Eye (tissue), 1 donor: ENCODE results near the gene ZNF607.
"Not testable (repeated sequence)": the region's sequence is repeated elsewhere in the genome, so short reads cannot be mapped to it uniquely, and the experiment has no call there.

ENCODE experiments used
- DNase-seq: peaks from one replicate; pipeline ENCODE4 v3.0.0-alpha.2; 2015

ZNF607 gene

DNA sequence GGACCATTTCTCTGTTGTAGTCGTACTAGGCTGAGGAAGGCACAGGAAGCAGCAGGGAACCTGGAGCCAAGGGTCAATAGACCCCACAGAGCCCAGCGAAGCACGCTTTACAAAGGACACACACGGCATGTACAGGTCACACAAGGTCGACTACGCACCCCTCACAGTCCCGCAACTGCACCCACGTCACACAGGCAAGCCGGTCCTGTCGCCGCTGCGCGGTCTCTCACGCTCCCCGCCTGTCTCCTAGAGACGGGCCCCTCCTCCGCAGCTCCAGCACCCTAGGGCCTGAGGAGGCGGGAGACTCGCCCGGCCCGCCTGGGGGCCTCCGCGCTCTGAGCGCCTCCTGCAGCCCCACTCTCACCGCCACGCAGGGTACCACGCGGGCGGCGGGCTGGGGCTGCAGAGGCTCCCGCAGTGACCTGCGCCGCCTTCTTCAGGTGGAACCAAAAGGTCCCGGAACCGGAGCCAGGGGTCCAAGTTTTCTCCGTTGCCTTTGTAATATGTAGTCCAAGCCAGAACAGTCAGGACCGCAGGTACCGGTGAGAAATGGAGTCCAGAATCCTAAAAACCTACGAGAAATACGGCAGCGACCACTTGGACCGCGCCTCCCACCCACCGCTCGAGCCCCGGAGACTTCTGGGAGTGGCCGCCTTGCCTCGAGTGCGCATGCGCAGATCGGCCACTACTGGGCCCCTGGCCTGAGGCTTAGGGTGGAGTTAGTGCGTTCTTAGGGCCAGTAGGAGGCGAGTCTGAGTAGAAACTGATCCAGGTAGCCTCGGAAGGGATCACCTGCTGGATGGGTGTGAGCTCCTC is at the start of gene ZNF607:
ZNF607 (minus strand) TSS at position 651 of the 816 bp plus-strand sequence. CDS start 8,143 bp downstream, outside the sequence.
- peak; percentile 97 for DNase-seq

DNA sequence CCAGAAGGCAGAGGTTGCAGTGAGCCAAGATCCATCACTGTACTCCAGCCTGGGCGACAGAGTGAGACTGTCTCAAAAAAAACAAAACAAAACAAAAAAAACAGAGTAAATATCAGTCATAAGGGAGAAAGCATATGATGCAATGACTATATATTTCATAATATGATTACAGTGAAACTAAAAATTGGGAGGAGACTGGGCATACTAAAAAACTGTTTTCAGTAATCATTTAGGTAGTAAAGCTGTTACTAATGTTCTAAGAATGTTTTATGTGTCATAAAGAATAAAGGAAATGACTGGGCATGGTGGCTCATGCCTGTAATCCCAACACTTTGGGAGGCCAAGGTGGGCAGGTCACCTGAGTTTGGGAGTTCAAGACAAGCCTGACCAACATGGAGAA is 43.9 kb upstream of the ZNF607 start:
- no peak for DNase-seq

DNA sequence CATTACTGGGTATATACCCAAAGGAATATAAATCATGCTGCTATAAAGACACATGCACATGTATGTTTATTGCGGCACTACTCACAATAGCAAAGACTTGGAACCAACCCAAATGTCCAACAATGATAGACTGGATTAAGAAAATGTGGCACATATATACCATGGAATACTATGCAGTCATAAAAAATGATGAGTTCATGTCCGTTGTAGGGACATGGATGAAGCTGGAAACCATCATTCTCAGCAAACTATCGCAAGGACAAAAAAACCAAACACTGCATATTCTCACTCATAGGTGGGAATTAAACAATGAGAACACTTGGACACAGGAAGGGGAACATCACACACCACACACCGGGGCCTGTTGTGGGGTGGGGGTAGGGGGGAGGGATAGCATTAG is 38.1 kb upstream of the ZNF607 start:
- not testable (repeated sequence) for DNase-seq

DNA sequence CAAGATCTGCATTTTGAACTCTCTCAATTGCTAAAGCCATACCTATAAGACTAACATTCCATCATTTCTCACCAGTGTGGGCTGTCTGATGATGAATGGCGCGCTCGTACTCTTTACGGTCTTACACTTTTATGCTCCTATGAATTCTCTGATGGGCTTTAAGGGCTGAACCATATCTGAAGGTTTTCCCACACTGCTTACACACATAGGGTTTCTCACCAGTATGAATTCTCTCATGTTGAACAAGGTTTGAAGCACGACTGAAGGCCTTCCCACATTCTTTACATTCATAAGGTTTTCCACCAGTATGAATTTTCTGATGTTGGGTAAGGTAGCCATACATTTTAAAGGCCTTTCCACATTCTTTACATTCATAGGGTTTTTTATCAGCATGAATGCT is 18.8 kb upstream of the ZNF607 start:
- no peak for DNase-seq

DNA sequence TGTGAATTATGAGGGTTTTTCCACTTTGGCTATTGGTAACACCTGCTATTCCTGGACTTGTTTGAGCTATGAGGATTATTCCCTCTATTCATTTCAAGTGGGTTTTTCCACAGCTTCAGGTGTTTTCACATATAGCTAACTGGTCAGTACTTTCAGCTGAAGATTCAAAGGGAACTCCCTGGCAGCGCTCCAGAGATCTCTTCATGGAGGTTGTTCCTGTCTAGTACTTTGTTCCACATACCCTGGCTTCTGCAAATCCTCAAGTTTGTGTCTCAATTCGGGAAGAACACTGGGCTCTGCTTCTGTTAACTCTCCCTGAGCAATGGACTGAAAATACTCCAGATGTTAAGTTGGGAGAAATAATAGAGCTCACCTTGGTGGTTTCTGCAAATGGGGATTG is 5.6 kb upstream of the ZNF607 start:
- DNase-seq: no peak

DNA sequence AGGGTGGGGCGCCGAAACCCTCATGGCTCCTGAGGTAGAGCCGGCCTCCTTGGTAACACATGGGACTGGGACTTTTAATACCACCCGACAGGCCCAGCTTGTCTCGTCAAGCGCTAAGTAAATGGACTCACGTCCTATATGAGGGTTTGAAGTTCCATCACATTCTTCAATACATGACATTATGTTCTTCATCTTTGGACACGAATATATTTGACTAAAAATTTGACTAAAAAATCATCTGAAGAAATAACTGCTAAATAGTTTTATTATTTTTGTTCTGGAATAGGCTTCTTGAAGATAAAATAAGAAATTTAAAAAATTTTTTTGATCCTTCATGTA is 335 bp upstream of the ZNF607 start:
- no peak for DNase-seq

DNA sequence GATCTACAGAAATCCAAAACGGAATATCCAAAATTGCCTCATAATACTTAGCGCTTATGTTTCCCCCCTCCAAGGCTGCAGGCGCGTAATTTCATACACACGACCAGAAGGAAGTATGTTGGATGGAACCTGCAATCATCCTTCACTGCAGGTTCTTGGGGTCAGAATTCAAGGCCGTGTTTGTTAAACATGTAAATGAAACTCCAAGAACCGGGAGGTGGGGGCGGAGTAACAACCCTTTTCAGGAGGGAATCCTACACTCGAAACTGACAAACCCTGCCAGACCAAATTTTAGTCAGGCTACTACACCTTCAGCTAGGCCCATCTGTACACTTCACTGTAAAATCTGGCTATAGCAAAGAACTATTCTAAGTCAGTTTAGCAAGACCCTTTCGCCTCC is 1.3 kb downstream of the ZNF607 start:
- DNase-seq: peak; percentile 1

DNA sequence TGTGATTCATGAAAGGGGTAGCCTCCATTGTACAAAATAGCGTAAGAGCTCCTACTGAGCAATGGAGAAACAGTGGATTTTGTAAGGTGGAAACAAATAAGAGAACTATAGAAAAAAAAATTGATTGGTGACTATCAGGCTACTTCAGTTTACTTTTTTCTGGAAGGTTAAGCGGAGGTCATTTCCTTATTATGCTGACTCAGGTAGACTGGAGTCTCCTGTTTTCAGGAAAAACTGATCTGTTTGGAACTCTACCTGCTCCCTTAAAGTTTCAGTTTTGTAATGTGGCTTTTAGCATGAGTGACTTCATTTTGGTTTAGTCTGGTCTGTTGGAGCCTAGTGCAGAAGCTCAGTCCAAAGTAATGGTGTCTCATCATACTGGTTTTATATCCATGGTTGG is 3.4 kb downstream of the ZNF607 start:
- DNase-seq: no peak

DNA sequence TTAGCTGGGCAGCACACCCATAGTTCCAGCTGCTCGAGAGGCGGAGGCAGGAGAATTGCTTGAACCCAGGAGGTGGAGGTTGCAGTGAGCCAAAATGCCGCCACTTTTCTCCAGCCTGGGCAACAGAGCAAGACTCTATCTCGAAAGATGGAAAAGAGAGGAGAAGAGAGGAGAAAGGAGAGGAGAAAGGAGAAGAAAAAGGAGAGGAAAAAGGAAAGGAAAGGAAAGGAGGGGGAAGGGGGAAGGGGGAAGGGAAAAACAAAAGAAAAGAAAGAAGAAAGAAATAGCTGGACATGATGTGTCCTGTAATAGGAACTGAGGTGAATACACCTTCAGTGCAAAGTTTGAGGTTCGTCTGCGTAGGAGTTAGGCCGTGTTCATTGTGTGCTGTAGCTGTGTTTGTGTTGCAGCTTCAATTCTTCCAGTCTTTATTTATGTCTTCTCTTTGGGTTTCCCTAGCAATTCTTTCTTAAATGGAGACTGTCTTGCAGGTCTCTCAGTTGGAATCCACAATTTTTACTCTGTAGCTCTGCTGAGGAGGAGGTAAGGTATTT is 13.4 kb downstream of the ZNF607 start:
- no peak for DNase-seq

DNA sequence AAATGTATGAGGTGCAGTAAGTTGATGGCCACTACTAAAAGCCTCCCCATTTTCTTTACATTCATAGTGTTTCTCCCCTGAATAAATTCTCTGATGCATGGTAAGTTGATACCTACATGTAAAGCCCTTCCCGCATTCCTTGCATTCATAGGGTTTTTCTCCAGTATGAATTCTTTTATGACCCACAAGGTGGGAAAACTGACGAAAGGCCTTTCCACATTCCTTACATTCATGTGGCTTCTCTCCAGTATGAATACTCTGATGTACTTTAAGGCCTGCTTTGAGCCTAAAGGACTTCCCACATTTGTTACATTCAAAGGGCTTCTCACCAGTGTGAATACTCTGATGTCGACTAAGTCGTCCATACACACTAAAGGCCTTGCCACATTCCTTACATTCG is 20.5 kb downstream of the ZNF607 start:
- DNase-seq: no peak

DNA sequence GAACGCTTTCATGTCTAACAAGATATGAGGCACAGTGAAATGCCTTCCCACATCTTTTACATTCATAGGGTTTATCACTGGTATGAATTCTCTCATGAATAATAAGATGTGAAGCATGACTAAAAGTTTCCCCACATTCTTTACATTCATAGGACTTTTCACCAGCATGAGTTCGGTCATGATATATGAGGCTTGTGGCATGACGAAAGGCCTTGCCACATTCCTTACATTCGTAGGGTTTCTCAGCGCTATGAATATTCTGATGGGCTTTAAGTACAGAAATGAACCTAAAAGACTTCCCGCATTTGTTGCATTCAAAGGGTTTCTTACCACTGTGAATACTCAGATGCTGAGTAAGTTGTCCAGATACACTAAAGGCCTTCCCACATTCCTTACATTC is 21.3 kb downstream of the ZNF607 start:
- DNase-seq: peak; percentile 2

DNA sequence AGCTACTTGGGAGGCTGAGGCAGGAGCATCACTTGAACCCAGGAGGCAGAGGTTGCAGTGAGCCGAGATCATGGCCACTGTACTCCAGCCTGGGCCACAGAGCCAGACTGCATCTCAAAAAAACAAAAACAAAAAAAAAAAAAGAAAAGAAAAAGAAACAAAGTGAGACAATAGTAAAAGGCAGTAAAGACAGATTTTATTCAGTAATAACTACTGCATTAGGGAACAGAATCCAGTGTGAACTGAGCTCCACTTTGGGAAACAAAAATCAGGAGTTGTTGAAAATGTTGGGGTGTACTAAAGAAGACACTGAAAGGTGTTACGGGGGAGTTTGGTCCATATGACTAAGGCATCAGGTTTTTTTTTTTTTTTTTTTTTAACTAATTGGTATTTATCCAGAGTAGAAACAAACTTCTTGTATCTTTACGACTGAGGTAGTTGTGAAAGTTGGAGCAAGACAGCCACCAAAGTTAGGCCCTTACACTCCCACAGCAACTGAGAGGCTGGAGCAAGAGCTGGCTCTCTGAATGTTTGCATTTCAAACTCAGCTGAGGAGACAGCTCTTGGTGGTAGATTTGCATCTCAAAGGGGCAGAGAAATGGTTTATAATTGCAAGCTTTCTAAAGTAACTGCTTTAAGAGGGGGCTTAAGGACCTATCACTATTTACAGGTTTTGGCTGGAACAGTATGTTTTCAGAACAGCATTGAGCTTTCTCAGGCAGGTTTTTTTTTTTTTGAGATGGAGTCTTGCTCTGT is 24.2 kb downstream of the ZNF607 start:
- DNase-seq: no peak

DNA sequence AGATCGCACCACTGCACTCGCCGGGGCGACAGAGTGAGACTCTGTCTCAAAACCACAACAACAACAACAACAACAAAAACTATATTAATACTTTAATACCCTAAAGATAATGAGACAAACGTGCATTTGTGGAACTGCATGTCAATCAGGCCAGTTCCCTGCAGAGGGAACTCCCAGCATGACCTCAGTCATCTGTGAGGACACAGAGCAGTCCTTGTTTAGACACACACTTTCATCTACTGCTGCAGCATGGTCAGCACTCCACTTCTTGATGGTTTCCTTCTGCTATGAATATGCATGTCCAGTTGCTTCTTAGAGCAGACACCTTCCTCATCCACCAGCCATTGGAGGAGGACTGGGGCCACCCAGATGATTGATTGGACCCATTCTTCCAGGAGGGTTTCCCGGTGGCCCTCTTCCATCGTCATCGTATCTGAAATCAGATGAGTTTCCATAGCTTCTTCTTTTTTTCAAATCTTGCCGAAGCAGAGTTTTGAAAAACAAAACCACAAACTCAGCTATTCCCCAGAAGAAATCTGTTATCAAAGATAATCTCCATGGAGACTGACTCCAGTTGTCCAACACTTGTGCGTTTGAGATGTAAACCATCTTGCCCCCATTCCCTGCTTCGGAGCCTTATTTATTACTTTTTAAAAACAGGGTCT is 26.5 kb downstream of the ZNF607 start:
- DNase-seq: peak; percentile 4

DNA sequence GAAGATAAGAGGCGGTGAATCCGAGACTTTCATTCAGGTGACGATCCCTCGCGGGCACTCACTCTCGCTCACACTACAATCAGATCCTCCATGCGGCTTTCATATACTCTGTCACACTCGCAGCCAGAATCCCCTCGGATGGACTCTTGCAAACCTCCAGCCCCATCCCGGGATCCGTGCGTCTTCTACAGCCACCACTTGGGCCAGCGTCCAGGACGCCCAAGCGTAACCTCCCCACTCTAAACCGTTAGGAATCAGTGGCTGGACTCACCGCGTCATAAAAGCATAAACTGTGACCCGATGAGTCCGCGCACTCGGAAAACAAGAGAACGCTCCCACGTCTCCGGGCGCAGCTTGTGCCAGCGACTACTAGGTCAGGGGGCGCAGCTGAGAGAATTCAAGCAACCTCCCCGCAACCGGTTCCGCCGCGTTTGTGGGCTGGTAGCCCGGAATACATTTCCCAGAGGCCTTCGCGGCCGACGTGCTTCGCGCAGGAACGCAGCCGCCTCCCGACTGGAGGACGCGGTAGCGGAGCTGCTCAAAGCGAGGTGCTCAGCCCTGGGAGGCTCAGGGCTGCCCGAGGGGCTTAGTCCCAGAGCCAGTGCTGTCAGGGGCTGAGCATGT is 27.6 kb downstream of the ZNF607 start:
- DNase-seq: peak; percentile 96

DNA sequence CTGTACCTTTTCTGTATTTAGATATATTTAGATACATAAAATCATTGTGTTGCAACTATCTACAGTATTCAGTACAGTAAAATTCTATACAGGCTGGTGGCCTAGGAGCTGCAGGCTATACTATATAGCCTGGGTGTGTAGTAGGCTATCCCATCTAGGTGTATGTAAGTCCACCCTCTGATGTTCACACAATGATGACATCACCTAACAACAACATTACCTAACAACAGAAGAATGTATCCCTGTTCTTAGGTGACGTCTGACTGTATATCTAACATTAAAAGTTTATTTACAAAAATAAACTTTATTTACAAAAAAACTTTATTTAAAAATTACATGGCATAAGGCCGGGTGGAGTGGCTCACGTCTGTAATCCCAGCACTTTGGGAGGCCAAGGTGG is 36.0 kb downstream of the ZNF607 start:
- no peak for DNase-seq

DNA sequence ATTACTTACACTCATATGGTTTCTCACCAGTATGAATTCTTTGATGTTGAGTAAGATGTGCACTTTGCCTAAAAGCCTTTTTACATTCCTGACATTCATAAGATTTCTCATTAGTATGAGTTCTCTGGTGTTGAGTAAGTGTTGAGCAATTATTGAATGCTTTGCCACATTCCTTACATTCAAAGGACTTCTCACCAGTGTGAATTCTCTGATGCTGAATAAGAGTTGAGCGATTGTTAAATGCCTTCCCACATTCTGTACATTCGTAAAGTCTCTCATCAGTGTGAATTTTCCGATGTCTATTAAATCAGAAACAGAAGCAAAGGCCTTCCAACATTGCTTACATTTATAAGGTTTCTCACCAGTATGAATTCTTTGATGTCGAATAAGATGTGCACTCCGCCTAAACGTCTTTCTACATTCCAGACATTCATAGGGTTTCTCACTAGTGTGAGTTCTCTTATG is 50.1 kb downstream of the ZNF607 start:
- no peak for DNase-seq

DNA sequence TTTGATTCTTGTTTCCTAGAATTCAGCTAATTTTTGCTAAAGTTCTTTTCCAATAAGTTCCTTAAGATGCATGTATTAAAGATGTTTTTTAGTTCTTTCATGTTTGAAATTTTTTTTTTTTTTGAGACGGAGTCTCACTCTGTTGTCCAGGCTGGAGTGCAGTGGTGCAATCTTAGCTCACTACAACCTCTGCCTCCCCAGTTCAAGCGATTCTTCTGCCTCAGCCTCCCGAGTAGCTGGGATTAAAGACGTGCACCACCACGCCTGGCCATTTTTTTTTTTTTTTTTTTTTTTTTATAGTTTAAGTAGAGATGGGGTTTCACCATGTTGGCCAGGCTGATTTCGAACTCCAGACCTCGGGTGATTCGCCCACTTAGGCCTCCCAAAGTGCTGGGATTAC is 62.4 kb downstream of the ZNF607 start:
- DNase-seq: not testable (repeated sequence)

DNA sequence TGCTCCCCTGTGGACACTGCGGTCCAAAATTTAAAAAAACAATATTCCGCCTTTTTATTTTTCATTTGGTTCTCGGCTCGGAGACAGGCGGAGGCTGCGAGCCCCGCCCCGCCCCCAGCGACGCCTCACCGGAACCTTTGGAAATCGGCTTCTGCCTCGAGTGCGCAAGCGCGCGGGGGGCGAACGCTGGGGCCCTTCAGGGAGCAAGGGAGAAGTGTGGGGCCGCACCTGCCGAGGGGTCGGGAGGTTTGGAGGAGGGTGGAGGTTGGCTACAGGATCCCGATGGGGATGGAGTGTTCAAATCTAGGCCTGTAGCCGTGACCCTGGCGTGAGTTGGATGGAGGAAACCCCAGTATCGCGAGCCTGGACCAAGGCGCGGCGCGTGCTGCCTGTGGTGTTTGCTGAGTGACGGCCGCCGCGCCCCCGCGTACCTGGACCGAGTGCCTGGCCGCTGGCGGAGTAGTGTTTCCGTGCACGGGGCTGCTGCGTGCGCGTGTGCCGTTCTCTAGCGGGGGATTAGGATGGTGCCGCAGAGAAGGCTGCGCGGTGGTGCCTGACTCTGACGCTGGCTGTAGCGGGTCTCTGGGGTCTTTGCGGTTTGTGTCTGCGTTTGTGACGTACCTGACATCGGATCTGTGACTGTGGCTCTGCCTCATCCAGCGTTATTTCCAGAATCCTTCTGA is 63.7 kb downstream of the ZNF607 start:
- DNase-seq: peak; percentile 97

DNA sequence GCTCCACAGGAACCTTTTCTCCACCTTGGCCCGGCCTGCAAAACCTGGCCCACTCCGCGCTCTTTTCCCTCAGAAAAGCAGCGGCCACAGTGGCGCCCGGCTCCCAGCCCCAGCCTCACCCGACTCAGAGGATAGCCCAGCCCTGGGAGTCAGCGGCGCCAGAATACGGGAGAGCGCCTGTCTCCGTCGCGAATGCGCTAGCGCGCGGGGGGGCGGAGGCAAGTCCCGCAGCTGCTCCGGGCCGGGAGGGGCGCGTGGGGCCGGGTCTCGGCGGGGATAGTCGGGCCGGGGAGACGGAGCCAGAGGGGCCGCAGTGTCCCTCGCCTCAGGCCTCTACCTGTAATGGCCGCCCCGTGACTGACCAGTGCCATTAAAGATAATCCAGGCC is 64.3 kb downstream of the ZNF607 start, which contains the start of gene ZFP30:
ZFP30 (minus strand) TSS at position 165 of the 388 bp plus-strand sequence. CDS start 7,643 bp downstream, outside the sequence.
- DNase-seq: peak; percentile 97

DNA sequence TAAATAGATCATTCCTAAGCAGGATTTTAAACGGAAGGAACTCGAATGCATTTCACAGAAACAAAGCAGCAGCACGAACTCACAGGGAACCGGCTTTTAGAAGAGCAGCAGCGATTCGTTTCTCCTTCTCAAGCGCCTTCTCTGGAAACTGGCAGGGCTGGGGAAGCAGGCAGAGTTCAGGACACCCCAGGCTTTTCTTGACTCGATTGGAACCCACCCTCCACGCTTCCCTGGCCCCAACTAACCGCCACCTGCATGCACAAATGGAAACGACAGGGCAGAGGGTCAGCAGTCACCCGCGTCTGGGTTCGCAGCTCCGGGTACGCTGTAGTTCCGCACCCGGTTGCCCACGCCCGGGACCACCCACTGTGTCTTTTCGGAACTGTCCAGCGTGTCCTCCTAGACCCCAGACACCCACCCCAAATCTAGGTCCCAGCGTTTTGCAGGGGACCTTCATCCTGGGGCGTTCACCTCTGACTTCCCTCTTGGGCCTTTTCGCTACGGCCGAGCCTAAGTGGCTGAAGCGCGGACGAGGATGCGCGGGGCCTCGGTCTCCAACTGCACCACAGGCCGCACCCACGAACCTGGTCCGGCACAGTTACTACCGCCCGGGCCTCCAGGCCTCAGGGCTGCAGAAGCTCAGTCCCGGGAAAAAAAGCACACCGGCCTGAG is 64.8 kb downstream of the ZNF607 start:
- DNase-seq: peak; percentile 81

DNA sequence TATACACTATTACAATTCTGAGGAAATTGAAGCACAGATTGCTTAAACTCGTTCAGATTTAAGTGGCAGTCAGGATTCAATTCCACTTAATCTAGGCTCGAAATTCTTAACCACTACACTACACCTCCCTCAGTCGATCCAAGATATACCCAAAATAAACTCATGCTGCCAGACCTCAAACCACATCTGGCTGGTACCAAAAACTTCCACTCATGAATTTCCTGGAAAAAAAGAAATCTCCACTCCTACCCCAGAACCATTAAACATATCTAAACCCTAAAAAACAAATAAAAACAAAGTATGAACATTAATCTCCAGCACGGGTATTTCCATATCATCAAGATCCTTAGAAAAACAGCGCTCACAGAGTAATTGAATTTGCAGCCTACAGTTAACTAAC is 65.4 kb downstream of the ZNF607 start:
- DNase-seq: no peak
